AG08396 (cell line): ENCODE data around the gene ARHGAP24.
"Not testable (repeated sequence)": the region's sequence is repeated elsewhere in the genome, so short reads cannot be mapped to it uniquely, and the experiment has no call there.

Experiments used
- DNase-seq: peaks from one replicate; pipeline ENCODE4 v3.0.0; 2012; ENCODE audit warnings: low spot score, mixed read lengths

ARHGAP24 gene

GRCh38 chr4:85915570-85915969 lies 440.6 kb downstream of the ARHGAP24 start:
- DNase-seq: not testable (repeated sequence)

GRCh38 chr4:85919200-85919887 lies 444.4 kb downstream of the ARHGAP24 start:
- no peak for DNase-seq

GRCh38 chr4:85925071-85925470 lies 450.1 kb downstream of the ARHGAP24 start:
- DNase-seq: no peak

- no peak for DNase-seq
Measured at GRCh38 chr4:85928775-85929591, 454.0 kb downstream of the ARHGAP24 start.

- DNase-seq: no peak
Measured at GRCh38 chr4:85929961-85930665, 455.2 kb downstream of the ARHGAP24 start.

- no peak for DNase-seq
Measured at GRCh38 chr4:85932500-85933290, 457.7 kb downstream of the ARHGAP24 start.

GRCh38 chr4:85933291-85933640 lies 458.3 kb downstream of the ARHGAP24 start:
- no peak for DNase-seq

GRCh38 chr4:85937507-85937906 lies 462.6 kb downstream of the ARHGAP24 start:
- no peak for DNase-seq

- DNase-seq: no peak
Measured at GRCh38 chr4:85938062-85938461, 463.1 kb downstream of the ARHGAP24 start.

GRCh38 chr4:85938902-85939301 lies 464.0 kb downstream of the ARHGAP24 start:
- no peak for DNase-seq

- no peak for DNase-seq
Measured at GRCh38 chr4:85939595-85939994, 464.6 kb downstream of the ARHGAP24 start.

GRCh38 chr4:85940151-85940550 lies 465.2 kb downstream of the ARHGAP24 start:
- no peak for DNase-seq

- DNase-seq: no peak
Measured at GRCh38 chr4:85942107-85942506, 467.2 kb downstream of the ARHGAP24 start.

GRCh38 chr4:85946821-85947220 lies 471.9 kb downstream of the ARHGAP24 start:
- DNase-seq: no peak

- no peak for DNase-seq
Measured at GRCh38 chr4:85951099-85951498, 476.1 kb downstream of the ARHGAP24 start.

GRCh38 chr4:85952528-85952927 lies 477.6 kb downstream of the ARHGAP24 start:
- DNase-seq: no peak

- no peak for DNase-seq
Measured at GRCh38 chr4:85952972-85953650, 478.2 kb downstream of the ARHGAP24 start.

- DNase-seq: no peak
Measured at GRCh38 chr4:85953651-85954018, 478.7 kb downstream of the ARHGAP24 start.

- DNase-seq: no peak
Measured at GRCh38 chr4:85955620-85956292, 480.8 kb downstream of the ARHGAP24 start.

- no peak for DNase-seq
Measured at GRCh38 chr4:85956293-85956945, 481.5 kb downstream of the ARHGAP24 start.
